ENCODE measurements around the gene OSBP2. TPM values are rescaled to one million over a fixed set of nuclear protein-coding genes. Genes with fewer than 3 reads are reported as not detected.
"Not testable (repeated sequence)": the region's sequence is repeated elsewhere in the genome, so short reads cannot be mapped to it uniquely, and the experiment has no call there.

OSBP2 gene
- polyA plus RNA-seq, 2 of the 4 experiments (the other 2 are of a cell fraction) = 2.7 to 6.0 TPM

- Histone ChIP-seq H3K9me3 (no peaks in the 10 kb centered on the region), H3K27ac (no peak overlapping the region), H3K4me1 (no peaks in the 10 kb centered on the region), H3K4me2 (no peak overlapping the region), H3K4me3 (no peak overlapping the region)
- TF ChIP-seq BHLHE40 (IDR thresholded peaks at IDR 0.05; ENCODE audit: low read depth, low read length) (no peak), HOXB5 (CRISPR knock-in tag; IDR thresholded peaks at IDR 0.05) (no peak), RNF2 (IDR thresholded peaks at IDR 0.05; ENCODE audit: borderline replicate concordance, low read depth) (no peak), RARB (CRISPR knock-in tag; IDR thresholded peaks at IDR 0.05) (no peak), POLR2A (IDR thresholded peaks at IDR 0.05; ENCODE audit: low read length) (no peak), HEYL (CRISPR knock-in tag; IDR thresholded peaks at IDR 0.05) (no peak), NFE2L2 (conservative IDR thresholded peaks at IDR 0.05; ENCODE audit: low read length) (no peak), POLR2AphosphoS2 (conservative IDR thresholded peaks at IDR 0.05; ENCODE audit: low read length) (no peak), ESRRA (IDR thresholded peaks at IDR 0.05; ENCODE audit: borderline replicate concordance, low read length) (no peak), PHF8 (IDR thresholded peaks at IDR 0.05; ENCODE audit: borderline replicate concordance, low read depth) (no peak), FOSL2 (IDR thresholded peaks at IDR 0.05) (no peak), FOSL2 (CRISPR knock-in tag; IDR thresholded peaks at IDR 0.05) (no peak), GATA3 (IDR thresholded peaks at IDR 0.05; ENCODE audit: borderline replicate concordance) (no peak), RCOR1 (IDR thresholded peaks at IDR 0.05; ENCODE audit: low read depth, low read length) (no peak), TP53 (CRISPR knock-in tag; IDR thresholded peaks at IDR 0.05) (no peak), ZNF302 (CRISPR knock-in tag; IDR thresholded peaks at IDR 0.05) (no peak), KDM1A (IDR thresholded peaks at IDR 0.05; ENCODE audit: low read depth) (no peak)
- ChIA-PET POLR2A (no interaction called here), CTCF (interaction anchor here (0.6 to 1.0 kb wide), 2 partner anchors 12 to 299 kb away, joined by 3 to 4 read pairs; no protein-coding TSS in a partner anchor)
- FAIRE-seq (no peak), DNase-seq (ENCODE audit: low read depth in 1 of 2, low spot score in 1 of 2) (no peak), ATAC-seq (no peak)
- WGBS (ENCODE audit: missing lambda C conversion rate) = 54% methylated on average over 3 of the region's 3 CpGs
Observed at GRCh38 chr22:30776476-30776875, 81.8 kb downstream of the OSBP2 start.

- H3K27ac ChIP-seq; FAIRE-seq; DNase-seq (ENCODE audit: low read depth in 1 of 2, low spot score in 1 of 2); H3K4me2 ChIP-seq; H3K9me3 ChIP-seq; POLR2A ChIA-PET; H3K4me1 ChIP-seq; ATAC-seq; H3K4me3 ChIP-seq: not testable (repeated sequence)
- CTCF ChIA-PET = interaction anchor here (0.6 to 1.0 kb wide), 2 partner anchors 13 to 298 kb away, joined by 3 to 4 read pairs; no protein-coding TSS in a partner anchor
- 74% methylated on average over 6 of the region's 6 CpGs for WGBS (ENCODE audit: missing lambda C conversion rate)
Observed at GRCh38 chr22:30777146-30777545, 82.5 kb downstream of the OSBP2 start.

GRCh38 chr22:30777587-30777986 is 82.9 kb downstream of the OSBP2 start:
- FAIRE-seq = no peak
- no peak overlapping the region for H3K4me3 ChIP-seq
- ChIA-PET CTCF (interaction anchor here (0.8 to 1.3 kb wide), 2 partner anchors 13 to 14 kb away, joined by 3 read pairs; no protein-coding TSS in a partner anchor), POLR2A (no interaction called here)
- peaks cover 5% of the 10 kb centered on the region; the same call in 2 of the 3 replicates for H3K4me1 ChIP-seq
- no peak overlapping the region for H3K4me2 ChIP-seq
- no peaks in the 10 kb centered on the region for H3K9me3 ChIP-seq
- no peak for ATAC-seq
- no peak for TF ChIP-seq HOXA7 (CRISPR knock-in tag; IDR thresholded peaks at IDR 0.05)
- TF ChIP-seq HOXB5 (CRISPR knock-in tag; IDR thresholded peaks at IDR 0.05) = no peak
- no peak for TF ChIP-seq CBX8 (IDR thresholded peaks at IDR 0.05)
- no peak for TF ChIP-seq RARB (CRISPR knock-in tag; IDR thresholded peaks at IDR 0.05)
- TF ChIP-seq, protein P1, sequence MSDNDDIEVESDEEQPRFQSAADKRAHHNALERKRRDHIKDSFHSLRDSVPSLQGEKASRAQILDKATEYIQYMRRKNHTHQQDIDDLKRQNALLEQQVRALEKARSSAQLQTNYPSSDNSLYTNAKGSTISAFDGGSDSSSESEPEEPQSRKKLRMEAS (IDR thresholded peaks at IDR 0.05) = no peak
- TF ChIP-seq RCOR1 (IDR thresholded peaks at IDR 0.05; ENCODE audit: low read depth, low read length) = no peak
- TF ChIP-seq ZFP36 (IDR thresholded peaks at IDR 0.05; ENCODE audit: borderline replicate concordance, partially characterized antibody) = no peak
- no peak for TF ChIP-seq MYC (IDR thresholded peaks at IDR 0.05; ENCODE audit: borderline replicate concordance, low read length)
- no peak for TF ChIP-seq NR3C1 (IDR thresholded peaks at IDR 0.05)
- no peak for TF ChIP-seq ZSCAN20 (CRISPR knock-in tag; IDR thresholded peaks at IDR 0.05)
- no peak for TF ChIP-seq BHLHE40 (IDR thresholded peaks at IDR 0.05; ENCODE audit: low read depth, low read length)
- no peak overlapping the region for H3K27ac ChIP-seq
- 85% methylated on average over 2 of the region's 3 CpGs for WGBS (ENCODE audit: missing lambda C conversion rate)
- DNase-seq (ENCODE audit: low read depth in 1 of 2, low spot score in 1 of 2) = no peak

Measured in A549 (cell line).